ENCODE measurements around the gene GBP4.

GBP4 gene

DNA sequence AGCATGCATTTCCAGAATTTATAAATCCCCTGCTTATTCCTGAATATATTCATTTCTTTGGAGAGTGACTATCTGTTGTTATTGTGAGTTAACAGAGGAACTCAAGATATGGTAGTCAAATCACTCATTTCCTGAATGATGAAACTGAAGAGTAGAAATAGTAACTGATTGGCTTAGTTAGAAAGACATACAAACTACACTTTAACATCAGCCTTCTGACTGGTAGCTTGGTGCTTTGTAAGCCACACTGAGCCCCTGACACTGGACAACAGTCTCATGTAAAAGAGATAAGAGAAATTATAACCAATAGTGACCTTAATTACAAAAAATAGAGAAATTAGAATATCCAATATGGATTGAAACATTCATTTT lies 27.7 kb downstream of the GBP4 start:
- Histone ChIP-seq H3K9me3 (ENCODE audit: insufficient read depth, low read length) (no peaks in the 10 kb centered on the region), H3K4me3 (ENCODE audit: low read length) (no peak overlapping the region), H3K27me3 (ENCODE audit: low read depth, low read length) (no peaks in the 10 kb centered on the region), H3K79me2 (ENCODE audit: low read length) (no peaks in the 10 kb centered on the region), H3K4me1 (ENCODE audit: low read length) (peaks cover 7% of the 10 kb centered on the region), H4K20me1 (ENCODE audit: insufficient read depth, low read length) (no peaks in the 10 kb centered on the region), H3K9ac (ENCODE audit: low read length) (no peak overlapping the region), H3K36me3 (replicated peaks; ENCODE audit: low read depth, low read length) (no peaks in the 10 kb centered on the region), H2AFZ (ENCODE audit: low read depth, low read length) (peak overlapping the region; percentile 59), H3K4me2 (ENCODE audit: low read length) (peak overlapping the region; percentile 22; the same call in 1 of the 2 replicates), H3K27ac (ENCODE audit: low read length) (no peak overlapping the region)
- TF ChIP-seq EZH2phosphoT487 (IDR thresholded peaks at IDR 0.05; ENCODE audit: low read depth), result no peak
- TF ChIP-seq, protein P1, sequence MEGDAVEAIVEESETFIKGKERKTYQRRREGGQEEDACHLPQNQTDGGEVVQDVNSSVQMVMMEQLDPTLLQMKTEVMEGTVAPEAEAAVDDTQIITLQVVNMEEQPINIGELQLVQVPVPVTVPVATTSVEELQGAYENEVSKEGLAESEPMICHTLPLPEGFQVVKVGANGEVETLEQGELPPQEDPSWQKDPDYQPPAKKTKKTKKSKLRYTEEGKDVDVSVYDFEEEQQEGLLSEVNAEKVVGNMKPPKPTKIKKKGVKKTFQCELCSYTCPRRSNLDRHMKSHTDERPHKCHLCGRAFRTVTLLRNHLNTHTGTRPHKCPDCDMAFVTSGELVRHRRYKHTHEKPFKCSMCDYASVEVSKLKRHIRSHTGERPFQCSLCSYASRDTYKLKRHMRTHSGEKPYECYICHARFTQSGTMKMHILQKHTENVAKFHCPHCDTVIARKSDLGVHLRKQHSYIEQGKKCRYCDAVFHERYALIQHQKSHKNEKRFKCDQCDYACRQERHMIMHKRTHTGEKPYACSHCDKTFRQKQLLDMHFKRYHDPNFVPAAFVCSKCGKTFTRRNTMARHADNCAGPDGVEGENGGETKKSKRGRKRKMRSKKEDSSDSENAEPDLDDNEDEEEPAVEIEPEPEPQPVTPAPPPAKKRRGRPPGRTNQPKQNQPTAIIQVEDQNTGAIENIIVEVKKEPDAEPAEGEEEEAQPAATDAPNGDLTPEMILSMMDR (IDR thresholded peaks at IDR 0.05; ENCODE audit: low read depth, low read length), result no peak

DNA sequence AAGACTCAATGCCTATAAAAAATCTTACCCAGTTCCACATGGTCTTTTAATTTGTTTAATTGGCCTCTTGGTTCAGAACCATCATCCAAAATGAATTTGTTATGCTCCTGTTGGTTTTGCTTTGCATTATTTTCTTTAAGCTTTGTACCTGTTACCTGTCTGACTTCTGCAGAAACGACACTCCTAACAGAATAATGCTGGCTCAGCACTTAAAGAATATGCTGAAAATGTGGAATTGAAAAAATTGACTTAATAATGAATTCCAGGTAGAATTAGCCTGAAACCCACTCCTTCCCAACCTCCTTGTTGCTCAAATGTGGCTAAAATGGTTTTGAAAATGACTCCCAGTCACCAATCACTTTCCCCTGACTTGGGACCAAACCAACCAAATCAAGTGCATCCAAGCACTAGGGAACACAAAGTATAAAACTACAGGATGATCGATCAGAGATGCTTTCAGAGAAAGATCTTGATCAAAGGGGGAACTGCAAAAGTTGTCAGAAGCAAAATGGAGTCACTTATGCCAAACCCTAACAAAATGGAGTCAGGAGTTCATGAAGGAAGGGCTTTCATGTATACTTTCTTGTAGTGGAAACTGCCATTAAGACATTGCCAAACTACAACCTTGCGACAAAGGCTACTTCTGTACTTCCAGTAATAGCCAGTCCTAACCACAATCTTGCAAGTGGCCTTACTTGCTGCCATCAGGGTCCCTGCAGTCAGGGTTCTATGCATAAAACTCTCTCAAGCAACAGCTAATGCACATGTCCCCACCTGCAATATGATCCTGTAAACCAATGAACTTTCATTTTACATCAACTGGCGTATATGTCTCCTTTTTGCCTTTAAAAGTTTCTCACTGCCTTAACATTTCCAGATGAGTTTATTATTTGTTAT lies 28.3 kb downstream of the GBP4 start:
- H3K9me3 ChIP-seq (ENCODE audit: insufficient read depth, low read length), result no peaks in the 10 kb centered on the region
- H2AFZ ChIP-seq (ENCODE audit: low read depth, low read length), result peak overlapping the region; percentile 59; the same call in 1 of the 2 replicates
- H3K4me1 ChIP-seq (ENCODE audit: low read length), result peaks cover 7% of the 10 kb centered on the region
- H3K27me3 ChIP-seq (ENCODE audit: low read depth, low read length), result no peaks in the 10 kb centered on the region
- H3K79me2 ChIP-seq (ENCODE audit: low read length), result no peaks in the 10 kb centered on the region
- H3K9ac ChIP-seq (ENCODE audit: low read length), result no peak overlapping the region
- no peak overlapping the region for H3K27ac ChIP-seq (ENCODE audit: low read length)
- no peaks in the 10 kb centered on the region for H3K36me3 ChIP-seq (replicated peaks; ENCODE audit: low read depth, low read length)
- no peak overlapping the region for H3K4me3 ChIP-seq (ENCODE audit: low read length)
- H3K4me2 ChIP-seq (ENCODE audit: low read length), result peak overlapping the region; percentile 22; the same call in 1 of the 2 replicates
- TF ChIP-seq, protein P1 (IDR thresholded peaks at IDR 0.05; ENCODE audit: low read depth, low read length), result no peak
- TF ChIP-seq EZH2phosphoT487 (IDR thresholded peaks at IDR 0.05; ENCODE audit: low read depth), result no peak
- H4K20me1 ChIP-seq (ENCODE audit: insufficient read depth, low read length), result no peaks in the 10 kb centered on the region

DNA sequence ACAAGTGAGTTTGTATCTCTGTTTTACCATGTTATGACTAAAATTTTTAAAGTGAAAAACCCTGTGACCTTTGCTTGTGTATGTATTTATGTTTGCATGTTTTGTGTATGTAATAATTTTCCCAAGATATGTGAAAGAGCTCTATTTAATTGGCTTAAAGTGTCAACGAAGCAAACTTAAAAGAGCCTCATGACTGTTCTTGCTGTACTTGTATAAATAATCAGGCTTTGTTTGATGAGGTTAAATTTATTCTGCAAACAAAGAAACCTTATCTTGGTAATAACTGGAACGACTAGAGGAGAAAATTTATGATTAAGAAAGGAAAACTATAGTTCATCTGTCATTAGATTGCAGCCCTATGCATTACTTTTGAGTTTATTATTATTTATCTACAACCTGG lies 29.6 kb downstream of the GBP4 start:
- Histone ChIP-seq H3K27ac (ENCODE audit: low read length) (no peak overlapping the region), H3K4me3 (ENCODE audit: low read length) (no peak overlapping the region), H3K27me3 (ENCODE audit: low read depth, low read length) (no peaks in the 10 kb centered on the region), H3K9me3 (ENCODE audit: insufficient read depth, low read length) (no peaks in the 10 kb centered on the region), H2AFZ (ENCODE audit: low read depth, low read length) (no peak overlapping the region), H4K20me1 (ENCODE audit: insufficient read depth, low read length) (no peaks in the 10 kb centered on the region), H3K36me3 (replicated peaks; ENCODE audit: low read depth, low read length) (no peaks in the 10 kb centered on the region), H3K79me2 (ENCODE audit: low read length) (no peaks in the 10 kb centered on the region), H3K9ac (ENCODE audit: low read length) (no peak overlapping the region), H3K4me2 (ENCODE audit: low read length) (no peak overlapping the region), H3K4me1 (ENCODE audit: low read length) (peaks cover 7% of the 10 kb centered on the region)
- TF ChIP-seq, protein P1 (IDR thresholded peaks at IDR 0.05; ENCODE audit: low read depth, low read length), result no peak

DNA sequence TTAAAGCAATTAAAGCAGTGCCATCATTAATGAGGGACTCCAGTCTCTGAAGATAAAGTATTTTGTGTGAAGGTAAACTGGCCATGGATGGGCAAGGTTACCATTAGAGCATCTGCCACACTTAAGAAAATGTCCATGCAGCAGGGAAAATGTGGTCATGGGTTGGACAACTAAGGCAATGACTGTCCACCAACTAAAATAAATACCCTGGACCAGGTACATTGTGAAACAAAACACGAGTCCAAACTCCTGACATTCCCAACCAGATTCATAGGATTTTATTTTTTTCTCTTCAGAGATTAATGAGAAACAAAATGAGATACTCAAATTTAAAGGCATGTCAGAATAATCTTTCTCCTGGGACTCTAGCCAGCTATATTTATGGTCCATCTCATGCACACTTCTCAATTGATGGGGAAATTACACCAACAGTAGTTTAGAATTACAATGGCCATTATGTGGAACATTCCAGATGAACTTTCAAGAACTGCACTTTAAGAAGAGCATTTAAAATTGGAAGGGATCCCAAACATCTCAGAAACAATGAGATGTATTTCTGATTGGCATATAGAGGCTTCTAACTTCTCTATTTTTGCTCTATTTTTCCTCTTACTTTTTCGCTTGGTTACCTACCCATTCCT lies 31.0 kb downstream of the GBP4 start:
- no peak overlapping the region for H3K4me3 ChIP-seq (ENCODE audit: low read length)
- peaks cover 7% of the 10 kb centered on the region for H3K4me1 ChIP-seq (ENCODE audit: low read length)
- TF ChIP-seq, protein P1 (IDR thresholded peaks at IDR 0.05; ENCODE audit: low read depth, low read length), result no peak
- TF ChIP-seq EZH2phosphoT487 (IDR thresholded peaks at IDR 0.05; ENCODE audit: low read depth), result no peak
- no peak overlapping the region for H3K9ac ChIP-seq (ENCODE audit: low read length)
- H4K20me1 ChIP-seq (ENCODE audit: insufficient read depth, low read length), result no peaks in the 10 kb centered on the region
- no peak overlapping the region for H3K4me2 ChIP-seq (ENCODE audit: low read length)
- no peak overlapping the region for H2AFZ ChIP-seq (ENCODE audit: low read depth, low read length)
- no peaks in the 10 kb centered on the region for H3K9me3 ChIP-seq (ENCODE audit: insufficient read depth, low read length)
- no peaks in the 10 kb centered on the region for H3K27me3 ChIP-seq (ENCODE audit: low read depth, low read length)
- no peaks in the 10 kb centered on the region for H3K36me3 ChIP-seq (replicated peaks; ENCODE audit: low read depth, low read length)
- no peak overlapping the region for H3K27ac ChIP-seq (ENCODE audit: low read length)
- no peaks in the 10 kb centered on the region for H3K79me2 ChIP-seq (ENCODE audit: low read length)

All from OCI-LY3 (cell line).